Measurements from ENCODE around the gene JAK1.
A peak's percentile ranks its signal among the peaks of the same experiment; 100 is the strongest.

The JAK1 gene

GRCh38 chr1:64864018-64864940 is 102.1 kb downstream of the JAK1 start:
- DNase-seq (ENCODE audit: low read depth), result peak; percentile 34

GRCh38 chr1:64861611-64862010 is 104.7 kb downstream of the JAK1 start:
- DNase-seq (ENCODE audit: low read depth), result no peak

GRCh38 chr1:64857347-64857746 is 109.0 kb downstream of the JAK1 start:
- DNase-seq (ENCODE audit: low read depth), result no peak

- no peak for DNase-seq (ENCODE audit: low read depth)
These were observed 109.8 kb downstream of the JAK1 start for GRCh38 chr1:64856553-64856952.

GRCh38 chr1:64855557-64855956 is 110.8 kb downstream of the JAK1 start:
- no peak for DNase-seq (ENCODE audit: low read depth)

- no peak for DNase-seq (ENCODE audit: low read depth)
These were observed 111.7 kb downstream of the JAK1 start for GRCh38 chr1:64854674-64855073.

GRCh38 chr1:64851664-64852063 is 114.7 kb downstream of the JAK1 start:
- no peak for DNase-seq (ENCODE audit: low read depth)

- DNase-seq (ENCODE audit: low read depth), result no peak
These were observed 115.5 kb downstream of the JAK1 start for GRCh38 chr1:64850846-64851245.

GRCh38 chr1:64849942-64850341 is 116.4 kb downstream of the JAK1 start:
- no peak for DNase-seq (ENCODE audit: low read depth)

- no peak for DNase-seq (ENCODE audit: low read depth)
These were observed 117.5 kb downstream of the JAK1 start for GRCh38 chr1:64848803-64849202.

GRCh38 chr1:64848136-64848535 is 118.2 kb downstream of the JAK1 start:
- no peak for DNase-seq (ENCODE audit: low read depth)

- no peak for DNase-seq (ENCODE audit: low read depth)
These were observed 118.7 kb downstream of the JAK1 start for GRCh38 chr1:64847666-64848065.

- DNase-seq (ENCODE audit: low read depth), result no peak
These were observed 119.5 kb downstream of the JAK1 start for GRCh38 chr1:64846573-64847430.

- DNase-seq (ENCODE audit: low read depth), result no peak
These were observed 120.4 kb downstream of the JAK1 start for GRCh38 chr1:64845831-64846425.

GRCh38 chr1:64844609-64845008 is 121.7 kb downstream of the JAK1 start:
- DNase-seq (ENCODE audit: low read depth), result no peak

GRCh38 chr1:64844175-64844574 is 122.2 kb downstream of the JAK1 start:
- no peak for DNase-seq (ENCODE audit: low read depth)

- no peak for DNase-seq (ENCODE audit: low read depth)
These were observed 122.7 kb downstream of the JAK1 start for GRCh38 chr1:64843675-64844074.

GRCh38 chr1:64842224-64842623 is 124.1 kb downstream of the JAK1 start:
- DNase-seq (ENCODE audit: low read depth), result no peak

- DNase-seq (ENCODE audit: low read depth), result no peak
These were observed 124.9 kb downstream of the JAK1 start for GRCh38 chr1:64841330-64842065.

GRCh38 chr1:64839732-64840405 is 126.5 kb downstream of the JAK1 start:
- no peak for DNase-seq (ENCODE audit: low read depth)

GRCh38 chr1:64839261-64839660 is 127.1 kb downstream of the JAK1 start:
- no peak for DNase-seq (ENCODE audit: low read depth)

All from stimulated activated CD8-positive, alpha-beta memory T cell treated with anti-CD3 and anti-CD28 coated beads, Interleukin-12 subunit alpha, Interleukin-12 subunit beta, amount 100 ng/mL, for 4 hours (primary cell).